ENCODE results near the gene PPFIBP1. TPM values are rescaled to one million over a fixed set of nuclear protein-coding genes. Genes with fewer than 3 reads are reported as not detected.

The PPFIBP1 gene
- total and polyA plus RNA-seq, 2 of the 8 experiments (the other 6 are each of a cell fraction or from before 2014, with no cell fraction given): 7.7 to 31.3 TPM

GRCh38 chr12:27710592-27711316 is 186.7 kb downstream of the PPFIBP1 start, which contains the start of gene MRPS35 (continued):
- TF ChIP-seq PHF8 (conservative IDR thresholded peaks at IDR 0.05; ENCODE audit: low read depth, low read length) (peak; percentile 99), NRF1 (IDR thresholded peaks at IDR 0.05; ENCODE audit: low read depth, low read length) (0 out of 2 replicates have a peak, but pooled peaks have one; percentile 13), BACH1 (IDR thresholded peaks at IDR 0.05; ENCODE audit: low read length) (no peak), RBBP5 (IDR thresholded peaks at IDR 0.05; ENCODE audit: borderline replicate concordance, low read depth, low read length) (peak; percentile 97), MAX (IDR thresholded peaks at IDR 0.05) (peak; percentile 96), SRF (IDR thresholded peaks at IDR 0.05; ENCODE audit: low read depth, low read length) (no peak), KDM5A (IDR thresholded peaks at IDR 0.05; ENCODE audit: low read length) (peak; percentile 87), POLR2A (IDR thresholded peaks at IDR 0.05; ENCODE audit: control extremely low read depth in 1 of 2, low read depth in 2 of 2, low read length in 2 of 2) (peak; percentile 95 to 97), POLR2AphosphoS5 (IDR thresholded peaks at IDR 0.05; ENCODE audit: low read depth, low read length) (peak; percentile 98), CREB1 (IDR thresholded peaks at IDR 0.05) (peak; percentile 58; the same call in 1 of the 2 replicates), TAF1 (IDR thresholded peaks at IDR 0.05; ENCODE audit: low read depth, low read length) (peak; percentile 94), KDM1A (IDR thresholded peaks at IDR 0.05; ENCODE audit: borderline replicate concordance, low read length) (peak; percentile 19; the same call in 1 of the 2 replicates), SP2 (IDR thresholded peaks at IDR 0.05; ENCODE audit: low read length) (no peak), SP1 (IDR thresholded peaks at IDR 0.05; ENCODE audit: low read depth, low read length) (no peak), SAP30 (IDR thresholded peaks at IDR 0.05; ENCODE audit: insufficient read depth, insufficient replicate concordance, low read length) (no peak), CTBP2 (IDR thresholded peaks at IDR 0.05; ENCODE audit: borderline replicate concordance, insufficient read depth, insufficient read length, low read length) (no peak), SP4 (IDR thresholded peaks at IDR 0.05; ENCODE audit: low read length) (peak; percentile 77; the same call in 1 of the 2 replicates), SIN3A (conservative IDR thresholded peaks at IDR 0.05 in 1 of 2, IDR thresholded peaks at IDR 0.05 in 1 of 2; ENCODE audit: low read depth in 1 of 2, low read length in 2 of 2) (peak; percentile 43 to 77; a peak in 2 of 4 replicates), TAF7 (optimal IDR thresholded peaks at IDR 0.05; ENCODE audit: borderline replicate concordance, low read depth, low read length) (peak; percentile 92), YY1 (IDR thresholded peaks at IDR 0.05; ENCODE audit: low read depth, low read length) (peak; percentile 98)

Measured in H1 (cell line).